Duodenal mucosa (tissue), 2 donors: ENCODE measurements around the gene LAIR1.
"Not testable (repeated sequence)": the region's sequence is repeated elsewhere in the genome, so short reads cannot be mapped to it uniquely, and the experiment has no call there.

Source experiments
- H3K27ac ChIP-seq: one replicate; pipeline ENCODE4 v1.7.0; 2013; ENCODE audit warnings: low read depth, low read length
- H3K27me3 ChIP-seq, 2 donors: one replicate each; pipeline ENCODE4 v1.7.0; 2013; ENCODE audit warnings: low read length in 2 of 2, control low read depth in 1 of 2; ENCODE audit not compliant: insufficient read depth in 2 of 2, control insufficient read depth in 1 of 2
- H3K36me3 ChIP-seq, 2 donors: one replicate each; pipeline ENCODE4 v1.7.0; 2013; ENCODE audit warnings: low read length in 2 of 2, control low read depth in 1 of 2; ENCODE audit not compliant: insufficient read depth in 2 of 2, control insufficient read depth in 1 of 2
- H3K4me1 ChIP-seq, 2 donors: one replicate each; pipeline ENCODE4 v1.7.0; 2013; ENCODE audit warnings: low read length in 2 of 2, control low read depth in 1 of 2; ENCODE audit not compliant: insufficient read depth in 2 of 2, control insufficient read depth in 1 of 2
- H3K4me3 ChIP-seq, 2 donors: one replicate each; pipeline ENCODE4 v1.7.0; 2013; ENCODE audit warnings: low read length in 2 of 2, low read depth in 1 of 2
- H3K9ac ChIP-seq, 2 donors: one replicate each; pipeline ENCODE4 v1.7.0; 2013; ENCODE audit warnings: low read length in 2 of 2, low read depth in 1 of 2
- H3K9me3 ChIP-seq, 2 donors: one replicate each; pipeline ENCODE4 v1.7.0; 2013; ENCODE audit warnings: low read length in 2 of 2, control low read depth in 1 of 2; ENCODE audit not compliant: control insufficient read depth in 1 of 2

Gene LAIR1

GRCh38 chr19:54322295-54322694 lies 42.4 kb downstream of the LAIR1 start:
- not testable (repeated sequence) for H3K27ac ChIP-seq, H3K4me1 ChIP-seq, H3K9ac ChIP-seq, H3K27me3 ChIP-seq, H3K4me3 ChIP-seq, H3K36me3 ChIP-seq, H3K9me3 ChIP-seq

GRCh38 chr19:54319892-54320670 lies 44.6 kb downstream of the LAIR1 start:
- Histone ChIP-seq H3K27ac (no peak overlapping the region), H3K4me3 (no peak overlapping the region), H3K36me3 (no peaks in the 10 kb centered on the region), H3K9ac (no peak overlapping the region), H3K4me1 (no peaks in the 10 kb centered on the region), H3K27me3 (no peaks in the 10 kb centered on the region), H3K9me3 (no peaks in the 10 kb centered on the region)

GRCh38 chr19:54319049-54319448 lies 45.7 kb downstream of the LAIR1 start:
- no peak overlapping the region for H3K4me3 ChIP-seq
- H3K27me3 ChIP-seq: no peaks in the 10 kb centered on the region
- no peak overlapping the region for H3K27ac ChIP-seq
- H3K36me3 ChIP-seq: no peaks in the 10 kb centered on the region
- no peaks in the 10 kb centered on the region for H3K9me3 ChIP-seq
- H3K9ac ChIP-seq: no peak overlapping the region
- H3K4me1 ChIP-seq: no peaks in the 10 kb centered on the region

DNA sequence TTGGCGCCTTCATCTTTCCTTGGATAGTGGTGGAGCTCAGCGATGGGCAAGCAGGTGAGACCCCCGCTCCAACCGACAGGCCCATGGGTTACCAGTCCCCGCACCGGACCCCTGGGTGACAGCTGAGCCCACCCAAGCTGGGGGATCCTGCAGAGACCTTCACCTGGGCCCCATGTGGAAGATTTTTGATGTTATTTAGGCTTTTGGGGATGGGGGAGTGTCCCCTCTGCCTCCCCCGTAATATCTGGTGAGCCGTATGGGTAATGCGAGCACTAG lies 46.8 kb downstream of the LAIR1 start:
- Histone ChIP-seq H3K27ac (no peak overlapping the region), H3K36me3 (no peaks in the 10 kb centered on the region), H3K9ac (no peak overlapping the region), H3K27me3 (no peaks in the 10 kb centered on the region), H3K4me3 (no peak overlapping the region), H3K9me3 (no peaks in the 10 kb centered on the region), H3K4me1 (no peaks in the 10 kb centered on the region)

GRCh38 chr19:54317108-54317964 lies 47.4 kb downstream of the LAIR1 start:
- Histone ChIP-seq H3K36me3 (no peaks in the 10 kb centered on the region), H3K9ac (no peak overlapping the region), H3K27ac (no peak overlapping the region), H3K4me1 (no peaks in the 10 kb centered on the region), H3K9me3 (no peaks in the 10 kb centered on the region), H3K4me3 (no peak overlapping the region), H3K27me3 (no peaks in the 10 kb centered on the region)

- no peaks in the 10 kb centered on the region for H3K36me3 ChIP-seq
- no peaks in the 10 kb centered on the region for H3K4me1 ChIP-seq
- no peaks in the 10 kb centered on the region for H3K9me3 ChIP-seq
- no peak overlapping the region for H3K9ac ChIP-seq
- H3K27ac ChIP-seq: no peak overlapping the region
- no peak overlapping the region for H3K4me3 ChIP-seq
- H3K27me3 ChIP-seq: no peaks in the 10 kb centered on the region
These were observed 48.0 kb downstream of the LAIR1 start for GRCh38 chr19:54316746-54317107.

DNA sequence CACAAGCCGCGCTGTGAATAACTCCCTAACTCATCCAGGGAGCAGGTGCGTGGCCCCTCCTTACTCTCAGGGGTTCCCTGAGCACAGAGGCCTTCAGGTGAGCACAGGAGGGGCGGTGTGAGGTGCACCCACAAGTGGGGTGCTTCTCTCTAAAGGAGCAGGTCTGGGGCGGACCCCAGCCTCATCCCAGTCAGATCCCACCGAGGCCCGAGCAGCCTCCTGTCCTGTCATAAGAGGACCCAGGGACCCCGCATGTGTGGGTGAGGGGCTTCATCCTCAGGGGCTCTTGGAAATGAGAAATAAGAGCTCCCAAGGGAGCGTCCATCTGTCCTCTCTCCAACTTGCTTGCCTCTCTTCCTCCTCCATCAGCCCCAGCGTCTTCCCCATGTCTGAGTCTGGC lies 48.8 kb downstream of the LAIR1 start:
- Histone ChIP-seq H3K4me3 (no peak overlapping the region), H3K4me1 (no peaks in the 10 kb centered on the region), H3K27me3 (no peaks in the 10 kb centered on the region), H3K27ac (no peak overlapping the region), H3K9ac (no peak overlapping the region), H3K36me3 (no peaks in the 10 kb centered on the region), H3K9me3 (no peaks in the 10 kb centered on the region)

- no peaks in the 10 kb centered on the region for H3K27me3 ChIP-seq
- H3K4me1 ChIP-seq: no peaks in the 10 kb centered on the region
- H3K27ac ChIP-seq: no peak within 1 kb of the TSS
- H3K9ac ChIP-seq: no peak within 1 kb of the TSS
- H3K36me3 ChIP-seq: no peaks in the 10 kb centered on the region
- H3K9me3 ChIP-seq: no peaks in the 10 kb centered on the region
- no peak within 1 kb of the TSS for H3K4me3 ChIP-seq
These were observed 52.0 kb downstream of the LAIR1 start, which contains the start of gene LILRA5 for GRCh38 chr19:54312436-54313377. LILRA5 (minus strand) TSS chr19:54313166; CDS start chr19:54313019, 147 bp downstream.

DNA sequence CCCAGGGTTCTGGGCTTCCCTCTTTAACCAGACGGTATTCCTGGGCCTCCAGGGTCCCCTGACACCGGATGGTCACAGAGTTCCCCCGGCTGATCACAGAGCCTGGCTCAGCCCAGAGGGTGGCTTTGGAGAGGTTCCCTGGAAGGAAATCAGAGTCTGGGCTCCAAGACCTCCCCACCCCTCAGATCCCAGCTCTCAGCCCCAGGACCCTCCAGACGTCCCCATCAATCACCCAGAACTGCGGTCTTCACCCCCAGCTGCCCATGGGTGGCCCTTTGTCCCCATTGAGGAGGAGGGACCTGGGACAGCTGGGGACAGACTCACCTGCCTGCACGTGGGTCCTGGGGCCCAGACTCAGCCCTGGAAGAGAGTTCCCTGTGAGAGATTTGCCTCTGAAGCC lies 52.7 kb downstream of the LAIR1 start:
- Histone ChIP-seq H3K27me3 (no peaks in the 10 kb centered on the region), H3K36me3 (no peaks in the 10 kb centered on the region), H3K4me1 (no peaks in the 10 kb centered on the region), H3K4me3 (no peak overlapping the region), H3K9ac (no peak overlapping the region), H3K27ac (no peak overlapping the region), H3K9me3 (no peaks in the 10 kb centered on the region)

GRCh38 chr19:54311486-54311885 lies 53.2 kb downstream of the LAIR1 start:
- no peak overlapping the region for H3K4me3 ChIP-seq
- no peaks in the 10 kb centered on the region for H3K27me3 ChIP-seq
- no peak overlapping the region for H3K27ac ChIP-seq
- no peaks in the 10 kb centered on the region for H3K4me1 ChIP-seq
- H3K36me3 ChIP-seq: no peaks in the 10 kb centered on the region
- H3K9me3 ChIP-seq: no peaks in the 10 kb centered on the region
- H3K9ac ChIP-seq: no peak overlapping the region
